Left lobe of liver (tissue), 2 donors: ENCODE data around the gene TUBGCP2. TPM values are rescaled to one million over a fixed set of nuclear protein-coding genes. Genes with fewer than 3 reads are reported as not detected.
A peak's percentile ranks its signal among the peaks of the same experiment; 100 is the strongest.
"Not testable (repeated sequence)": the region's sequence is repeated elsewhere in the genome, so short reads cannot be mapped to it uniquely, and the experiment has no call there.

ENCODE experiments used
- ATAC-seq: fragments of 200-7000 bp; cut with Tn5 transposase; one replicate; pipeline ENCODE4 v1.9.1; 2020; ENCODE audit warnings: mild to moderate bottlenecking, moderate library complexity
- DNase-seq: peaks from one replicate; pipeline ENCODE4 v3.0.0-alpha.2; 2020; ENCODE audit warnings: low spot score
- total RNA-seq: library from RNA; stranded (reverse); gene quantifications from one replicate; pipeline ENCODE4 v1.2.1, GENCODE V29; 2021
- donor health status: DM: no; HTN: no; CAD: no; lungs with moderate emphysema.
- donor health status: DM: no; HTN: yes; CAD: no.

The TUBGCP2 gene
- total RNA-seq, 1 donor from 2014 or later: 25.7 TPM

GRCh38 chr10:133325440-133326222 lies 17.0 kb upstream of the TUBGCP2 start:
- ATAC-seq (no peak), DNase-seq (no peak)

GRCh38 chr10:133324857-133325260 lies 16.2 kb upstream of the TUBGCP2 start:
- no peak for DNase-seq

GRCh38 chr10:133324198-133324792 lies 15.6 kb upstream of the TUBGCP2 start:
- DNase-seq (peak; percentile 67), ATAC-seq (peak; percentile 73)

More at GRCh38 chr10:133324857-133325260, 16.2 kb upstream of the TUBGCP2 start:
- ATAC-seq: no peak

- not testable (repeated sequence) for ATAC-seq, DNase-seq
These were observed 13.5 kb upstream of the TUBGCP2 start for GRCh38 chr10:133322064-133322709.

GRCh38 chr10:133320852-133321422 lies 12.3 kb upstream of the TUBGCP2 start:
- ATAC-seq, DNase-seq: not testable (repeated sequence)

- peak; percentile 90 for ATAC-seq
- DNase-seq: no peak
These were observed 9.9 kb upstream of the TUBGCP2 start for GRCh38 chr10:133318494-133319127.

GRCh38 chr10:133316732-133317131 lies 8.1 kb upstream of the TUBGCP2 start:
- ATAC-seq (no peak), DNase-seq (no peak)

- no peak for DNase-seq
These were observed 7.6 kb upstream of the TUBGCP2 start for GRCh38 chr10:133316266-133316665.

GRCh38 chr10:133315847-133316246 lies 7.2 kb upstream of the TUBGCP2 start:
- DNase-seq (no peak), ATAC-seq (no peak)

More at GRCh38 chr10:133316266-133316665, 7.6 kb upstream of the TUBGCP2 start:
- ATAC-seq: no peak

GRCh38 chr10:133314911-133315310 lies 6.2 kb upstream of the TUBGCP2 start:
- DNase-seq: no peak
- ATAC-seq: no peak

GRCh38 chr10:133313192-133313591 lies 4.5 kb upstream of the TUBGCP2 start:
- ATAC-seq: no peak
- no peak for DNase-seq

- no peak for ATAC-seq
- DNase-seq: no peak
These were observed 4.1 kb upstream of the TUBGCP2 start for GRCh38 chr10:133312769-133313145.

- ATAC-seq (no peak), DNase-seq (no peak)
These were observed 3.5 kb upstream of the TUBGCP2 start for GRCh38 chr10:133312016-133312768.

GRCh38 chr10:133311570-133311969 lies 2.9 kb upstream of the TUBGCP2 start:
- ATAC-seq (no peak), DNase-seq (no peak)

GRCh38 chr10:133310789-133311188 lies 2.1 kb upstream of the TUBGCP2 start:
- DNase-seq (no peak), ATAC-seq (no peak)

- DNase-seq (no peak), ATAC-seq (no peak)
These were observed 1.7 kb upstream of the TUBGCP2 start for GRCh38 chr10:133310399-133310755.

GRCh38 chr10:133309720-133310398 lies 1.2 kb upstream of the TUBGCP2 start:
- peak; percentile 92 for DNase-seq
- ATAC-seq: peak; percentile 43

- DNase-seq: peak; percentile 97
- ATAC-seq: peak; percentile 88
These were observed 538 bp upstream of the TUBGCP2 start for GRCh38 chr10:133309100-133309719.

- ATAC-seq (peak; percentile 56), DNase-seq (peak; percentile 84)
These were observed 774 bp downstream of the TUBGCP2 start for GRCh38 chr10:133307776-133308420.
